ENCODE measurements around the gene FBXL16. TPM values are rescaled to one million over a fixed set of nuclear protein-coding genes. Genes with fewer than 3 reads are reported as not detected.
"Not testable (repeated sequence)": the region's sequence is repeated elsewhere in the genome, so short reads cannot be mapped to it uniquely, and the experiment has no call there.

Gene FBXL16
- total RNA-seq (2022) (40.5 and 48.2 TPM in 2 replicates), Bru-seq, nascent RNA (percentile 49 among the genes with signal in this experiment), BruChase-seq, experiment 1, labeled RNA remaining after a 6-hour chase (percentile 88 among the genes with signal in this experiment), BruChase-seq, experiment 2, labeled RNA remaining after a 2-hour chase (percentile 75 among the genes with signal in this experiment)
- long read RNA-seq, transcript FBXL16-202 (6 exons, 3,547 nt) = major isoform, 8 of 47 reads
- long read RNA-seq, partial matches to known transcripts = 2 of 47 reads
- long read RNA-seq, other reads (novel, unspliced or antisense) = 32 of 47 reads

- DNase-seq (ENCODE audit: unreplicated experiment) = peak; percentile 63
- peak within 1 kb of the TSS; percentile 67 for H3K27ac Mint-ChIP-seq (ENCODE audit: low read depth, unreplicated experiment)
These were observed at the start of gene FBXL16 for GRCh38 chr16:705431-706188. FBXL16 (minus strand) TSS chr16:705801; CDS start chr16:697405, 8,396 bp downstream.

GRCh38 chr16:754656-755055 is 49.1 kb upstream of the FBXL16 start:
- POLR2A ChIA-PET = interaction anchor here (1.7 kb wide), 1 partner anchor 14 kb away, joined by 6 read pairs; the partner anchor contains the start of gene CIAO3
- no peak overlapping the region for H3K4me3 Mint-ChIP-seq (ENCODE audit: unreplicated experiment)
- intact Hi-C loops (cut with micrococcal nuclease) = no loop called here

More at GRCh38 chr16:705431-706188, at the start of gene FBXL16:
- H3K4me1 Mint-ChIP-seq (ENCODE audit: insufficient read depth, unreplicated experiment) = peaks cover 17% of the 10 kb centered on the region
- H3K4me3 Mint-ChIP-seq (ENCODE audit: unreplicated experiment) = peak within 1 kb of the TSS; percentile 83
- no TSS peak for BruUV-seq (replicated peaks)
- no peaks in the 10 kb centered on the region for H3K9me3 Mint-ChIP-seq (ENCODE audit: unreplicated experiment)
- no peak for TF ChIP-seq CTCF (IDR thresholded peaks at IDR 0.05; ENCODE audit: unreplicated experiment)
- ChIA-PET CTCF (interaction anchor here (0.5 to 1.5 kb wide), 2 partner anchors 102 to 351 kb away, joined by 3 to 4 read pairs; no protein-coding TSS in a partner anchor), POLR2A (interaction anchor here (0.9 to 3.2 kb wide), 10 partner anchors 10 to 32 kb away, joined by 3 to 24 read pairs (median 14); partner anchors contain the start of genes ANTKMT, HAGHL, METRN and STUB1)
- H3K27me3 Mint-ChIP-seq (ENCODE audit: insufficient read depth, unreplicated experiment) = no peaks in the 10 kb centered on the region
- H3K36me3 Mint-ChIP-seq (ENCODE audit: insufficient read depth, unreplicated experiment) = peaks cover 15% of the 10 kb centered on the region
- intact Hi-C loops (cut with micrococcal nuclease) = no loop called here

GRCh38 chr16:754121-754607 is 48.6 kb upstream of the FBXL16 start:
- intact Hi-C loops (cut with micrococcal nuclease); H3K27me3 Mint-ChIP-seq (ENCODE audit: insufficient read depth, unreplicated experiment): not testable (repeated sequence)

More at GRCh38 chr16:754656-755055, 49.1 kb upstream of the FBXL16 start:
- BruUV-seq (replicated peaks) = no TSS peak
- no peak for DNase-seq (ENCODE audit: unreplicated experiment)
- H3K36me3 Mint-ChIP-seq (ENCODE audit: insufficient read depth, unreplicated experiment) = no peaks in the 10 kb centered on the region
- no peaks in the 10 kb centered on the region for H3K27me3 Mint-ChIP-seq (ENCODE audit: insufficient read depth, unreplicated experiment)
- no peak overlapping the region for H3K27ac Mint-ChIP-seq (ENCODE audit: low read depth, unreplicated experiment)
- no peaks in the 10 kb centered on the region for H3K9me3 Mint-ChIP-seq (ENCODE audit: unreplicated experiment)
- CTCF ChIA-PET = interaction anchor here (0.6 kb wide), 3 partner anchors 8 to 30 kb away, joined by 3 to 4 read pairs (median 3); no protein-coding TSS in a partner anchor
- H3K4me1 Mint-ChIP-seq (ENCODE audit: insufficient read depth, unreplicated experiment) = no peaks in the 10 kb centered on the region
- no peak for TF ChIP-seq CTCF (IDR thresholded peaks at IDR 0.05; ENCODE audit: unreplicated experiment)

GRCh38 chr16:752007-752312 is 46.4 kb upstream of the FBXL16 start:
- ChIA-PET POLR2A (interaction anchor here (0.6 kb wide), 1 partner anchor 207 kb away, joined by 3 read pairs; no protein-coding TSS in a partner anchor), CTCF (interaction anchor here (0.6 to 2.7 kb wide), 4 partner anchors 9 to 34 kb away, joined by 3 to 16 read pairs (median 8); partner anchors contain the start of gene CIAO3)
- H3K36me3 Mint-ChIP-seq (ENCODE audit: insufficient read depth, unreplicated experiment) = no peaks in the 10 kb centered on the region
- no peak for DNase-seq (ENCODE audit: unreplicated experiment)
- no peak overlapping the region for H3K27ac Mint-ChIP-seq (ENCODE audit: low read depth, unreplicated experiment)
- H3K4me3 Mint-ChIP-seq (ENCODE audit: unreplicated experiment) = no peak overlapping the region
- H3K27me3 Mint-ChIP-seq (ENCODE audit: insufficient read depth, unreplicated experiment) = no peaks in the 10 kb centered on the region
- H3K4me1 Mint-ChIP-seq (ENCODE audit: insufficient read depth, unreplicated experiment) = no peaks in the 10 kb centered on the region
- H3K9me3 Mint-ChIP-seq (ENCODE audit: unreplicated experiment) = no peaks in the 10 kb centered on the region
- TF ChIP-seq CTCF (IDR thresholded peaks at IDR 0.05; ENCODE audit: unreplicated experiment) = no peak
- intact Hi-C loops (cut with micrococcal nuclease) = no loop called here
- no TSS peak for BruUV-seq (replicated peaks)

More at GRCh38 chr16:754121-754607, 48.6 kb upstream of the FBXL16 start:
- H3K36me3 Mint-ChIP-seq (ENCODE audit: insufficient read depth, unreplicated experiment); H3K4me1 Mint-ChIP-seq (ENCODE audit: insufficient read depth, unreplicated experiment); H3K27ac Mint-ChIP-seq (ENCODE audit: low read depth, unreplicated experiment); BruUV-seq (replicated peaks); H3K9me3 Mint-ChIP-seq (ENCODE audit: unreplicated experiment); H3K4me3 Mint-ChIP-seq (ENCODE audit: unreplicated experiment); DNase-seq (ENCODE audit: unreplicated experiment): not testable (repeated sequence)
- ChIA-PET POLR2A (interaction anchor here (1.7 kb wide), 1 partner anchor 13 kb away, joined by 6 read pairs; the partner anchor contains the start of gene CIAO3), CTCF (interaction anchor here (0.6 to 0.7 kb wide), 3 partner anchors 14 to 42 kb away, joined by 3 to 4 read pairs (median 3); no protein-coding TSS in a partner anchor)
